NCI-H526 treated with DMSO at 0.1 percent for 48 hours (cell line): Measurements from ENCODE around the gene ATP23.
A peak's percentile ranks its signal among the peaks of the same experiment; 100 is the strongest.

Source experiments
- DNase-seq: peaks from one replicate; lab custom pipeline; 2025; lab: John Stamatoyannopoulos, UW

Gene ATP23

DNA sequence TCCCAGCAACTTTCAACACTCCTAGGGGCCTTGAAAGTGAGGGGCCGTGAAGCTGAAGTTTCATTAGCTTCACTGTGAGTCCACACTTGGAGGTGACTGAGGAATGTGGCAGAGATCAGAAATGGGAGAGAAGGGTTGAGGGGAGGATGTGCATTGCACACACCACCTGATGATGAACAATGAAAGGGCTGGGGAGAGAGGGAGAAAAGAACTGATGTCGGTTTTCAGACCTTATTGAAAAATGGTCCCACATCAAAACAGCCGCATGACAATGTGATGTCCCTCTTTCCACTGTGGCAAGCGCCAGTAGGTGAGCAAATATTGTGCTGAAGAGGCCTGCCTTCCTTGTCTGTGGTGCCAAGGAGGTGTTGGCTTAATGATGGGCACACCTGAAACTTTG, 32.3 kb upstream of the ATP23 start:
- DNase-seq, result no peak

DNA sequence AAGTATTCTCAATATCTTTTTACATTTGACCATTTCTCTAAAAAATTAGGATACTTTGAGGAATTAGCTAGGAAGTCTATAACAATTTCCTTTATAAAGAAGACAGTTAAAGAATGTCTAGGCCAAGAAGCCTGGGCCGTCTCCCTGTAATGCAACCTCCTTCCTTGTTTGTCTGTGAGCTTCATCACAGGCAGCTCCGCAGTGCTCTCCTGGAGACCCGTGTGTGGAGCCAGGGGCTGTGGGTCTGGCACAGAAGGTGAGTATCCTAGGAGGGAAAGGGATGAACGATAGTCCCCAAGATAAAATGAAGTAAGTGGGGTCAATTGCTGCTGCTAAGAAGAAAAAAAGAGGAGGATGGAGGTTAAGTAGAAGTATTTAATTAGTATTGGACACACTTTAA, 31.8 kb upstream of the ATP23 start:
- no peak for DNase-seq

DNA sequence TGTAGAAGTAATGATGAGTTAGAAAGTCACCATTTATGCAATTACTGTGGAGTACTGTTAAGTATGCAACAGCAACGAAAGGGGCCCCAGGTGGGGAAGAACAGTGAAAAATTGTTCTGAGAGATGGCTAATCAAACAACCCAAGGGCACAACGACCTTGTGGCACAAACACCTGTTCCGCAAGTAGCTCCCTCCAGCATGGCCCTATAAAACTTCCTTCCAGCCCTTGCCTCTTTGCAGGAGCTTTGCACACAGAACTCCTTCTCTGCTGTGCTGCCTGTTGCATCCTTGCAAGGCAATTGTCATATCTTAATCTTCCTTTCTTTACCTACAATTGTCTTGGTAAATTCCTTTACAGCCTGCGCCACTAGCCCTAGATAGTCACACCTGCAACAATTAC, 23.2 kb upstream of the ATP23 start:
- DNase-seq, result no peak

DNA sequence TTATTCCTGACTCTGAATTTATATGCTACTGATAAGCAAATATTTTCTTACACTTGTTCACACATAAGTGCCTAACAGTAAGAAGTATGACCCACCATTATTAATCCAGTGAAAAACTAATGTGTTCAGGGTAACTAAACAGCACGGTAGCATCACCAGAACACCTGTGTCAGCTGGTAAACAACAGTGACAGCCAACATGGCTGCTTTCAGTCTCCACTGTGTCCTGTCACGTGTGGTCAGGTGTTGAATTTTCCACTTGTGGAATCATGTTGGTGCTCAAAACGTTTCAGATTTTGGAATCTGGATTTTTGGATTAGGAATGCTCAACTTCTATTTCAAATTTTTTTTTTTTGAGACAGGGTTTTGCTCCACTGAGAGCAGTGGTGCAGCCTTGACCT, 14.3 kb upstream of the ATP23 start:
- DNase-seq, result no peak

DNA sequence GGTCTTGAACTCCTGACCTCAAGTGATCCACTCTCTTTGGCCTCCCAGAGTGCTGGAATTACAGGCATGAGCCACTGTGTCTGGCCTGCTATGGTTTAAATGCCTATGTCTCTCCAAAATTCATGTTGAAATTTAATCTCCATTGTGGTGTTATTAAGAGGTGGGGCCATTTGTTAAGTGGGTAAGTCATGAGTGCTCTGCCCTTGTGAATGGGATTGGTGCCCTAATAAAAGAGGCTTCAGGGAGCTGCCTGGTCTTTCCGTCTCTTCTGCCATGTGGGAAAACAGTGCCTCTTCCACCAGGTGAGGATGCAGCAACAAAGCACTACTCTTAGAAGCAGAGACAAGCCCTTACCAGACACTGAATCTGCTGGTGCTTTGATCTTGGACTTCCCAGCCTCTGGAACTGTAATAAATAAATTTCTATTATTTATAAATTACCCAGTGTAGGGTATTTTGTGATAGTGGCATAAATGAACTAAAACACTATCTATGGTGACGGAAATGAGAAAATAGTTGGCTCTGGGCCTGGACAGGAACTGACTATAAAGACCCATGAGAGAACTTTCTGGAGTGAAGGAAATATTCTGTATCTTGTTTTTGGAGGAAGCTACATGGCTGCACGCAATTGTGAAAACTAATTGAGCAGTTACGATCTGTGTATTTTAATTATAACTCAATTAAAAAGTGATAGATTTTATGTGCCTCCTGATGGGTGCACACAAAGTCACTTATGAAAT, 12.1 kb upstream of the ATP23 start:
- no peak for DNase-seq

DNA sequence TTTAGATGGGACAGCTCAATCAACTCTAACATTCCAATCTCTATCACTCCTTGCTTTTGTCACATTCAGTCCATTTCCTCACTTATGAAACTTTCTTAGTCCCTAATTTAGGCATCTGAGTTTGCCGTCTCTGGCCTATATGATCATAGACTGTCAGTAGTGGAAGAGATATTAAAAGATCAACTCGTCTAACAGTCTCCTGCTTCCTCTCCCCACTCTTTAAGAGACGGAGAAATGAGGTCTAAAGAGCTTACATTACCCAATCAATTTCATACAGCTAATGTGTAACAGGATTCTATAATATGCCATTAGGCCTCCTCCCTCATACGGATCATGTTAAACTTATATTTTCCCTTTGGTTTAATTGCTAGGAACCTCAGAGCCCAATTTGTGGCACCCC, 6.5 kb upstream of the ATP23 start:
- DNase-seq, result no peak

DNA sequence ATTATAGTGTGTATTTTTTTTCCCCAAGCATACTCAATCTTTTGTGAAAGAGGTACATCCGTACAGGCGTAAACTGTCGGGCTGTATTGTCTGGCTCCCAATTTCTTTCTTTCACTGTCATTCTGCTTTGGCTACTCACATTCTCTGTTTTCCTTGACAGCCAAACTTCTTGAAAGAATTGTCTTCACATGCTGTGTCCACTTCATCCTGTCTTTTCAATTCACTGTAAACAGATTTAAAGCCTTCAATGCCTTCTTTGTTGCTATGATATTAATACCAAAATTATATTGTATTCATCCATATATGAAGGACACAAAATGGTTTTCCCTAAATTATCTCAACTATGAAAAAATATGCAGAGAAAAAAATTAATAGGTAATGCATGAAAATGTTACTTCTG, 6.0 kb upstream of the ATP23 start:
- DNase-seq, result no peak

DNA sequence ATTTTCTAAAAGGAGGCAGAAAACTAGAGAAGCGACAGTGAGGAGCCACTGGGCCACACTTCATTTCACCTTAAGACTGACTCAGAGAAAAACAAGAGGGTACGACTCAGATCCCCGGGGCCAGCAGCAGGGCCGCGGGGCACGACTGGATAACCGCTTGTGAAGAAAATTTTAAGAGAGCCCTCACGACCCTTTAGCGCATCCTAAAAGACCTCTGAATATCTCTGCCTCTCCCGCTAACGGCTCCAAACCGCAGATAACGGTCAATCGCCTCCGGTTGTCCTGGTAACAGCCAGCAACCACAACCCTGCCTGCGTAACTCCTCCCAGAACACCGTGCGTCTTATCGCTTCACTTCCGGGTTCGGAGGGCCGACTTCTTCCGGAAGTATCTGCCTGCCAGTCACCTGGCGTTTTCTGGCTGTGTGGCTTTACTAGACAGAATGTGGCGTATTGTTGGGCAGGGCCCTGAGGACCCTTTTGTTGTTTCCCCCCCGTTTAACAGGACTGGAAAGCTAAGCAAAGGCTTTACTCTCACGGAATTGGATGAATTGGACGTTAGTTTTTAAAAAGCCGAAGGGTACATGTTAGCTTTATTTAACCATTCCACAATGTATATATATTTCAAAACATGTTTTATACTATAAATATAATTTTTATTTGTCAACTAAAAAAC, 5.4 kb upstream of the ATP23 start:
- peak; percentile 88 for DNase-seq

DNA sequence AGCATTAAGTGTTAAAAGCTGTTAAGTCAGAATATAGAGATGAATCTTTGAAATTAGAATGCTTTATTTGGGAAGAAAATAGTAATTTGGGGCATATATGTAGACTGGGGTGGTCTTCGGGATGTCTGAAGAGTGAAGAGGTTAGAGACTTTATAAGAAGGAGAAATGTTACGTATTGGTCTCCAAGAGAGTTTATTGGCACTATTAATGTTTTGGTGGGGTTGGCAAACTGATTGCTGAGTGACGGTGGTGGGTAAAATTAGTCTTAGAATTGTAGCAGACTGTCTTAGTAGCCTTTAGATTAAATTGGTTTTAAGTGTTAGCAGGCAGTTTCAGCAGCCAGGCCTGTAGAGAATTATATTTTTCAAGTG, 4.9 kb upstream of the ATP23 start:
- DNase-seq, result no peak

DNA sequence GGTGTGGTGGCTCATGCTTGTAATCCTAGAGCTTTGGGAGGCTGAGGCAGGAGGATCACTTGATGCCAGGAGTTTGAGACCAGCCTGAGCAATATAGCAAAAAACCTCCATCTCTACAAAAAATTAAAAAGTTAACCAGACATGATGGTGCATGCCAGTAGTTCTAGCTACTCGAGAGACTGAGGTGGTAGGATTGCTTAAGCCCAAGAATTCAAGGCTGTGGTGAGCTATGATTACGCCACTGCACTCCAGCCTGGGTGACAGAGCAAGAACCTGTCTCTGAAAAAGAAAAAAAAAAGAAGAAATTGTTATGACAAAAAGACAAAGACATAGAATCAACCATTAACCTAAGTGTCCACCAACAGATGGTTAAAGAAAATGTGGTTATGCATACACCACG, 2.1 kb upstream of the ATP23 start:
- no peak for DNase-seq

DNA sequence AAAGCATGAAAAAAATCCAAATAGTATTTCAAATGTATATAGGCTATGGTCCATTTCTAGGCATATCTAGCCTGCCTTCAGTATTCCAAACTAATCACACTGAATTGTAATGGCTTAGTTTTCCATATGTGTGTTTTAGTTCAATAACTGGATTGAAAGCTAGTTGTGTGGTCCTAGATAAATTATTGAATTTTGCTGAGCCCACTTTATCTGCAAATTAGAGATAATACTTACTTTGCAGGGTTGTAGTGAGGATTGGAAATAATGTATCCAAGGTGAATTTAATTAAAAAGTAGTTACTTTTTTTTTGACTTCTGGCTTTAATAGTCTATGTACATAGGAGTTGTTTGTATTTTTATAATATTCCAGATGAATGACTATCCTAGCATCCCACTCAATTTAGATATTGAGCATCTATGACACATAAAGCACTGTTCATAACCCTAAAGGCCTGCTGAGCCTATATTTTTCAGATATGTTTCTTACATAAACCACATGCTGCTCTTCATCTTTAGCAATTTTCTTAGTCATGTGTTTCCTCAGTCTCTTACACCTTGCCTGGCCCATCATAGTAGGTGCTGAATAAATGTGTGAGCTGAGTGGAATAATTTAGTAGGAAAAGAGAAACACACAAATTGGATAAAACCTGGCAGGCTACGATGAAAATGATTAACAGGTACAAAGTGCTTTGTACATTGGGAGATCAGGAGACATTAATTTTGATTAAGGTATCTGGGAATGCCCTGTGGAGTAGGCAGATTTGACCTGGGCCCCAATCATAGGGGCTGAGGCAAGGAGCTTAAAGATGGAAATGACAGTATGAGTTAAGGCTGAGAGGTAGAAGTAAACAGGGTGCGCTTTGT, 1.1 kb upstream of the ATP23 start:
- DNase-seq, result no peak

DNA sequence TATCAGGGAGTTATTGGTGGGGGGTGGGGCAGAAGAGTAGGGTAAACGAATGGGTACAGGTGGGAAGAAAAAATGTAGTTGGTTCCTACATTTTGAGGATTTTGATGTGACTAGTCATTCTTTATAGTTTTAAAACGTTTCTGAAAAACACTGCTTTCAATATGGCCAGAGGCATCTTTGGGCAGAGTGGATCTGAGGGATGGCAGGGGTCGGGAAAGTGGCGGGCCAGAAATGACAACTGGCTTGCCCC, 527 bp upstream of the ATP23 start:
- no peak for DNase-seq

DNA sequence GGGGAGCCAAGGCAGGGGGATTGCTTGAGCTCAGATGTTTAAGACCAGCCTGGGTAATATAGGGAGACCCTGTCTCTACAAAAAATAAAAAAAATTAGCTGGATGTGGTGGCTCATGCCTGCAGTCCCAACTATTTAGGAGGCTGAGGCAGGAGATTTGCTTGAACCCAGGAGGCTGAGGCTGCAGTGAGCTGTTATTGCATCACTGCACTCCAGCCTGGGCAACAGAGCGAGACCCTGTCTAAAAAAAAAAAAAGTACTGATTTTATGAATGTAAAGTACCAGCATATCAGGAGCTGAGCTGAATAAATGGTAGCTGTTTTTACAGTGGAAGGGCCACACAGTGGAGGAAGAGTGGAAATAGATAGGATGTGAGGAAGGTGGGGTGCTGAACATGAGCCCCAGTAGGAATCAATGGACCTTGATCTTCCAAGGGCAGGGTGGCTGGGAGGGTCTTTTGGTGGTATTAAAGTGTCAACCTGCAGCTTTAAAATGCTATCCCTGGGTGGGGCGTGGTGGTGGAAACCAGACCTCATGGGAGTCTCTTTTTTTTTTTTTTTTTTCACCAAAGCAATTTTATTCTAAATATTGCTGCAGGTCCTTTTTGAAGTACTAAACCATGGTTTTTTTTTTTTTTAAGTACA, 2.2 kb downstream of the ATP23 start:
- no peak for DNase-seq

DNA sequence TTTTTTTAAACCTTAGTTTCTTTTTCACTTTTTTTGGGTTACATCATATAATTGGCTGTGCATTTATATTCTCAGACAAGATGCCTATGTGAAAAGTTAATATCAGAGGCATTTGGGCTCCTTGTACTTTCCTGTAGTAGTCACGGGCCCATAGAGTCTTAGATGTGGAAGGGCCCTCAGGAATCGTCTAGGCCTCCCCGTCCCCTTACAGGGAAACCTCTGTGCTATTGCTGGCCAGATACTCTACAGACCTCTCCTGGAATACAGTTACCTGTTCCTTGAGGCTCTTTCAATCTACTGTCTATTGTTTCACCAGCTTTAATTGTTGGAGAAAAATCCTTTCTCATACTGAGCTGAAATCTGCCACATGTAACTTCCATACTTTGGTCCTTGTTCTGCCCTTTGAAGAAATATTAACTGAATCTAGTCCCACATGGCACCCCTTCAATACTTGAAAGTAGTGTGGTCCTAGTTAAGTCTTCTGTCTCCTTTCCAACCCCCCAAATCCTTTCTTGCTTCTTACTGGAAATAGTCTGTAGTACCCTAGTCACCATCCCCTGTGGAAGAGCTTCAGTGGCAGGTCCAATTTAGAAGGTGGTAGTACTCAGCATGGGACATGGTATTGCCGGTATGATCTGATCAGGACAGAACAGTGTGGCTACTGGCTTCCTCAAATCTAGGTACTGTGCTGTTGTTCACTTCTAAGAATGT, 3.1 kb downstream of the ATP23 start:
- DNase-seq, result no peak

DNA sequence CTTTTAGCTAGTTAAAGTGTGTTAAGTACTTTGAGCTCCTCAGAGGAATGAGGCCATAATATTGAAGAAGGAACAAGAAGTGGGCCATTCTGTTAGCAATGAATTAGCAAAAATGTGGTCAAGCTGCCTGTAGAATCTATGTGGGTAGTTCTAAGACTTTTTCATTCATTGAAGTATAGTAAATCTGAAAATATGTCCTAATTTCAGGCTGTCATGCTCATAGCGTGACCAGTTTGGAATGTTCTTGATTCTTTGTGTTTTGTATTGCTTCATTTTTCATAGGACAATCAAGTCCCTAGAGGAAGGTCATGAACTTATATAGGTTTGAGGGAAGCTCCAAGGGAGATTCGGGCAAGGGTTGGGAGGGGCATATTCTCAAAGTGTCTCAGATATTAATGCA, 11.4 kb downstream of the ATP23 start:
- DNase-seq, result no peak

DNA sequence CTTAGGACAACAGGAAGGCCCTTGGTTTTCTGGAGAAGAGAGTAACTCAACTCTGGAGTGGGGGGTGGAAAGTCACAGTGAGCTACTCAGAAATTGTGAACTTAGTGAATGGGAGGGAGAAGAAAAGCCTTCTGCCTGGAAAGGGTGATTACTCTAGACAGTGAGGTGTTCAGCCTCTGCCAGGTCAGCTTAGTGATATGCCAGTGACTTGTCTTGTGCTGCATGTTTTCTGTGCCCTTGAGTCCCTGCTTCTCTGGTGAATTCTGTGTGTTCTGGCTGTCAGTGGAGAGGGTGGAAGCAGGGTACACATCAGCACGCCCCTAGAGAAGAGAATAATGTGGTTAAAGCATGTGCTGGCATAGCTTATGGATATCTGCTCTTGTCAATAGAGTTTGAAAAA, 13.4 kb downstream of the ATP23 start:
- no peak for DNase-seq

DNA sequence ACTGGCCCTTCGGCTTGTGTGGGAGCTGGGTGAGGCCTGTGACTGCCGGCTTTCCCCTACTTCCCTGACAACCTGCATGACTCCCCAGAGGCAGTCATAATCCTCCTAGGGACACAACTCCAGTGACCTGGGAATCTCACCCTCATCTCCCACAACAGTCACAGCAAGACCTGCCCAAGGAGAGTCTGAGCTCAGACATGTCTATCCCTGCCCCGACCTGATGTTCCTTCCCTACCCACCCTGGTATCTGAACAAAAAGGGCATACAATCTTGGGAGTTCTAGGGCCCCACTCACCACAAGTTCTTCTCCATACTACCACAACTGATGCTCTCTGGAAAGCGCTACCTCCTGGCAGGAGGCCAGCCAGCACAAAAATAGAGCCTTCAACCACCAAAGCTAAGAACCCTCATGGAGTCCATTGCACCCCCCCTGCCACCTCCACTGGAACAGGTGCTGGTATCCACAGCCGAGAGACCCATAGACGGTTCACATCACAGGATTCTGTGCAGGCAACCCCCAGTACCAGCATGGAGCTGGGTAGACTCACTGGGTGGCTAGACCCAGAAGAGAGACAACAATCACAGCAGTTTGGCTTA, 16.8 kb downstream of the ATP23 start:
- no peak for DNase-seq

DNA sequence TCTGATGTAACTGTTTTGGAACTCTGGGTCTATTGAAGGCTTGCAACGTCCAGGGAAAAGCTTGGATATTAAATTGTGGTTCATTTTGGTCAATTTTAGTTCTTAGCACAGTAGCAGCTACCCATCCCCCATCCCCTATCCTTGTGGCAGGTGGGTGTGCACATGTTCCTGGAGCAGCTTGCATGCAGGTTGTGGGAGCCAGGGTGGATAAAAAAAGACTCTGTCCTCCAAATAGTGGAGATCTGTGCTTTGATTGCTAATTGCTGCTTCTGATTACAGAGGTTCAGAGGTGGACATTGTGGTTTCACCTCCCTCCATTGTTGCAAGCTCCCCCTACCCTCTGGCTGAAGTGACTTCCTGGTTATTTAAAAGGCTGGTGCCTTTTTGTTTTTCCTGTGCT, 23.1 kb downstream of the ATP23 start:
- DNase-seq, result no peak

DNA sequence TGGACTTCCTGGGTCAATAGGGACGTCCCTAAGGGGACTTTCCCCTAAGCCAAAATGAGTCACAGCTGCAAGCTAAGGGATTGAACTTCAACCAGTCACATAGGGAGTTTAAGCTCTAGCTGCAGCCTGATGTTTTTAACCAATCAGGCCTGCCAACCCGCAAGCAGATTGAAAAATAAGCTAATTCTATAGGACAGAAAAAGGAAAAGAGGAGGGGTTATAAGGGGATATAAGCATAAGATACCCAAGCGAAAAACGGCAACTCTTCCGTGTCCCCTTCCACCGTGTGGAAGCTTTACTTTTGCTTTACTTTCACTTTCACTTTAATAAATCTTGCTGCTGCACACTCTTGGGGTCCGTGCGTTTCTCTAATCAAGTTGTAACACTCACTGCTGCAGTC, 24.4 kb downstream of the ATP23 start:
- DNase-seq, result no peak

DNA sequence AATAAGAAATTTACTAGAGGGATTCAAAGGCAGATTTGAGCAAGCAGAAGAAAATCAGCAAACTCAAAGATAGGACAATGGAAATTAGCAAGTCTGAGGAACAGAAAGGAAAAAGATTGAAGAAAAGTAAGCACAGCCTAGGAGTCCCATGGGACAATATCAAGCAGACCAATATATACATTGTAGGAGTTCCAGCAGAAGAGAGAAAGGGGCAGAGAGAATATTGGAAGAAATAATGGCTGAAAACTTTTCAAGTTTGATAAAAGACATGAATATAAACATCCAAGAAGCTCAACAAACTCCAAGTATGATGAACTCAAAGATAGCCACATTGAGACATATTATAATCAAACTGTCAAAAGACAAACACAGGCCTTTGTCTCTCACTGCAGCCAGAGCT, 25.2 kb downstream of the ATP23 start:
- no peak for DNase-seq

DNA sequence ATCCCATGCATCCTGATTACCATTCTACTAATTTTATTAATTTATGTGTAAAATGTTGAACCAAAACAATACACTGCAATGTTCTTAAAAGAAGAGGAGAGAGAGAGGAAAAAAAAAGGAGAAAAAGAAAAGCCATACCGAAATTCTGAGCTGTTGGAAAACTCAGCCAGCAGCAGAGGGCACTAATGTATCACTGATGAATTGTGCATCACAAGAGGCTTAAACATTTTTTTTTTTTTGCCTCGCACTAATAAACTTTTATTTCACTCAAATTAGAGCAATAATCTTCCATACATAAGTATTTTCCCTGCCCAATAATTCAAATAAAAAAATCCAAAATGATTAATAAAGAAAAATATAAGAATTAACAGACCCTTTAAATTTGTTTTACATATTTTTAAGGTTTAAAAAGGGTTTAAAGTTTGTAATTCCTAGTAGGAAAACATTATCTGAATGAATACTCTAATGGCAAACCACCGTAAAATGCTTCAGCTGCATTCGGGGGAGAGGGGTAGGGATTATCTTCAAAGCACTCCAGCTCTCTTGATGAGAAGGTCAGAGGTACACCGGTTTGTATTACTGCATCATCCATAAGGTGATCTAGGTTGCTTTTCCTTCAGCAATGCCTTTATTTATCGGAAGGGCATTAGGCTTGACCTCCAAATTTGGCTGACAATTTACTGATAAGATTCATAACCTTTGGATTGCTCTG, 41.9 kb downstream of the ATP23 start:
- DNase-seq, result peak; percentile 51
